Activated effector memory CD4-positive, alpha-beta T cell treated with anti-CD3 and anti-CD28 coated beads, Interleukin-2, amount 50 U/mL, for 16 hours (primary cell): ENCODE results near the gene PAGE2.
"Not testable (repeated sequence)": the region's sequence is repeated elsewhere in the genome, so short reads cannot be mapped to it uniquely, and the experiment has no call there.

Source experiments
- DNase-seq: peaks from one replicate; pipeline ENCODE4 v3.0.0-alpha.2; 2020

The PAGE2 gene

GRCh38 chrX:55088795-55089489 is at the start of gene PAGE2:
Gene PAGE2 (plus strand): TSS chrX:55089018. CDS start chrX:55090021, 1,003 bp downstream.
- no peak for DNase-seq

- DNase-seq: no peak
Measured at GRCh38 chrX:55039471-55039870, 49.3 kb upstream of the PAGE2 start.

- no peak for DNase-seq
Measured at GRCh38 chrX:55041514-55041913, 47.3 kb upstream of the PAGE2 start.

GRCh38 chrX:55050599-55050998 is 38.2 kb upstream of the PAGE2 start:
- DNase-seq: not testable (repeated sequence)

GRCh38 chrX:55056820-55057674 is 31.8 kb upstream of the PAGE2 start:
- DNase-seq: peak; percentile 61

GRCh38 chrX:55057675-55058249 is 31.1 kb upstream of the PAGE2 start:
- peak; percentile 62 for DNase-seq

GRCh38 chrX:55067180-55067579 is 21.6 kb upstream of the PAGE2 start:
- not testable (repeated sequence) for DNase-seq

GRCh38 chrX:55072286-55072685 is 16.5 kb upstream of the PAGE2 start:
- DNase-seq: no peak

GRCh38 chrX:55074851-55075467 is 13.9 kb upstream of the PAGE2 start, which contains the start of gene PAGE2B:
Gene PAGE2B (plus strand): TSS chrX:55075030. CDS start chrX:55076042, 1,012 bp downstream.
- no peak for DNase-seq

GRCh38 chrX:55098691-55099090 is 9.9 kb downstream of the PAGE2 start:
- DNase-seq: no peak

- DNase-seq: no peak
Measured at GRCh38 chrX:55099162-55099561, 10.3 kb downstream of the PAGE2 start.

- DNase-seq: no peak
Measured at GRCh38 chrX:55102754-55103153, 13.9 kb downstream of the PAGE2 start.

- no peak for DNase-seq
Measured at GRCh38 chrX:55107262-55107661, 18.4 kb downstream of the PAGE2 start.

- no peak for DNase-seq
Measured at GRCh38 chrX:55107911-55108310, 19.1 kb downstream of the PAGE2 start.

GRCh38 chrX:55109306-55109705 is 20.5 kb downstream of the PAGE2 start:
- DNase-seq: no peak

- DNase-seq: no peak
Measured at GRCh38 chrX:55111578-55112254, 22.9 kb downstream of the PAGE2 start.

GRCh38 chrX:55116589-55116988 is 27.8 kb downstream of the PAGE2 start:
- DNase-seq: not testable (repeated sequence)

GRCh38 chrX:55118574-55118973 is 29.8 kb downstream of the PAGE2 start:
- DNase-seq: no peak

- DNase-seq: no peak
Measured at GRCh38 chrX:55119271-55119670, 30.5 kb downstream of the PAGE2 start.

- no peak for DNase-seq
Measured at GRCh38 chrX:55119712-55120111, 30.9 kb downstream of the PAGE2 start.

- no peak for DNase-seq
Measured at GRCh38 chrX:55120761-55121358, 32.0 kb downstream of the PAGE2 start.

GRCh38 chrX:55123900-55124299 is 35.1 kb downstream of the PAGE2 start:
- no peak for DNase-seq
